A549 (cell line): ENCODE results near the gene GPSM1. TPM values are rescaled to one million over a fixed set of nuclear protein-coding genes. Genes with fewer than 3 reads are reported as not detected.

Experiments used
- ATAC-seq, 2 experiments: fragments of 200-7000 bp in 1 of 2; fragments of >200 bp in 1 of 2; cut with Nextera tagmentation in 1 of 2; cut with Tn5 transposase in 1 of 2; 3 replicates each; pipeline versions ENCODE4 v1.8.0 to v1.9.1; 2018 to 2020; ENCODE audit warnings: mild to moderate bottlenecking in 1 of 2, moderate library complexity in 1 of 2
- CTCF ChIA-PET: fragments of 300-600 bp; sonication (Branson Sonifier 250); formaldehyde crosslinking; extraction: SDS; loops from one replicate; lab custom pipeline; 2021; ENCODE audit warnings: antibody characterized with exemption, inconsistent platforms; lab: Yijun Ruan, JAX
- POLR2A ChIA-PET: fragments of 350-600 bp; formaldehyde crosslinking; extraction: SDS; loops from one replicate; lab custom pipeline; 2021; ENCODE audit warnings: antibody characterized with exemption, inconsistent platforms; lab: Yijun Ruan, JAX
- DNase-seq, 2 experiments: peaks; one replicate each; pipeline versions ENCODE4 v3.0.0 to v3.0.0-alpha.2; 2011 to 2016; ENCODE audit warnings: low read depth in 1 of 2, low spot score in 1 of 2
- FAIRE-seq: peaks from 2 replicates; lab custom pipeline; 2011; peaks lifted over from hg19 to GRCh38; lab: Jason Lieb, UNC
- H3K27ac ChIP-seq, 2 experiments: fragments of >200 bp; sonication (Bioruptor Twin); formaldehyde crosslinking; 3 replicates each; pipeline ENCODE4 v1.5.1; 2016 to 2017
- H3K4me1 ChIP-seq: fragments of >200 bp; sonication (Bioruptor Twin); formaldehyde crosslinking; 3 replicates; pipeline ENCODE4 v1.6.1; 2016
- H3K4me2 ChIP-seq: fragments of >200 bp; sonication (Bioruptor Twin); formaldehyde crosslinking; 3 replicates; pipeline ENCODE4 v1.6.1; 2016
- H3K4me3 ChIP-seq: fragments of >200 bp; sonication (Bioruptor Twin); formaldehyde crosslinking; 3 replicates; pipeline ENCODE4 v1.5.1; 2016
- H3K9me3 ChIP-seq: fragments of >200 bp; sonication (Bioruptor Twin); formaldehyde crosslinking; 3 replicates; pipeline ENCODE4 v1.6.1; 2016
- BCL3 ChIP-seq: fragments of >200 bp; sonication (Bioruptor Twin); formaldehyde crosslinking; IDR thresholded peaks from 3 replicates; pipeline ENCODE4 v1.6.1; 2016
- BHLHE40 ChIP-seq: IDR thresholded peaks from 2 replicates; pipeline ENCODE4 v1.6.1; 2012; ENCODE audit warnings: low read depth, low read length, inconsistent platforms
- CBX8 ChIP-seq: fragments of 200-600 bp; sonication (generic); IDR thresholded peaks from 2 replicates; pipeline ENCODE4 v1.6.1; 2016
- CHD4 ChIP-seq: fragments of 200-600 bp; sonication (generic); IDR thresholded peaks from 2 replicates; pipeline ENCODE4 v1.6.1; 2016; ENCODE audit warnings: antibody characterized with exemption, mild to moderate bottlenecking, borderline replicate concordance
- EHF ChIP-seq: fragments of 250-450 bp; sonication (Bioruptor Pico); IDR thresholded peaks from 2 replicates; pipeline ENCODE4 v1.5.0; 2020; ENCODE audit warnings: mild to moderate bottlenecking
- EHMT2 ChIP-seq: fragments of 200-600 bp; sonication (generic); IDR thresholded peaks from 2 replicates; pipeline ENCODE4 v1.6.1; 2016; ENCODE audit warnings: antibody characterized with exemption, low read depth, mild to moderate bottlenecking, moderate library complexity
- ESRRA ChIP-seq: fragments of 150-350 bp; IDR thresholded peaks from 2 replicates; pipeline ENCODE4 v1.6.1; 2014; ENCODE audit warnings: mild to moderate bottlenecking, low read length, borderline replicate concordance
- FOSL2 ChIP-seq, 2 experiments: fragments of 450-650 bp in 1 of 2; fragments of >200 bp in 1 of 2; sonication (Bioruptor Twin) in 1 of 2; formaldehyde crosslinking; IDR thresholded peaks; 2 replicates each; pipeline versions ENCODE4 v1.5.0 to v1.6.1; 2016 to 2020; ENCODE audit warnings: mild to moderate bottlenecking in 1 of 2, moderate library complexity in 1 of 2
- GATA3 ChIP-seq: IDR thresholded peaks from 2 replicates; pipeline ENCODE4 v1.6.1; 2012; ENCODE audit warnings: borderline replicate concordance
- HEYL ChIP-seq: fragments of 250-450 bp; sonication (Bioruptor Pico); IDR thresholded peaks from 2 replicates; pipeline ENCODE4 v1.8.0; 2021; ENCODE audit warnings: mild to moderate bottlenecking, moderate library complexity
- HMGXB4 ChIP-seq: fragments of 250-450 bp; sonication (Bioruptor Pico); IDR thresholded peaks from 2 replicates; pipeline ENCODE4 v1.5.0; 2021; ENCODE audit warnings: mild to moderate bottlenecking, moderate library complexity, borderline replicate concordance
- JUN ChIP-seq, 2 experiments: fragments of >200 bp; sonication (Bioruptor Twin); formaldehyde crosslinking; IDR thresholded peaks; 2 replicates in 1 of 2; 3 replicates in 1 of 2; pipeline ENCODE4 v1.6.1; 2016 to 2017
- KDM1A ChIP-seq: fragments of 200-600 bp; sonication (generic); IDR thresholded peaks from 2 replicates; pipeline ENCODE4 v1.6.1; 2016; ENCODE audit warnings: low read depth, mild to moderate bottlenecking
- MAZ ChIP-seq: fragments of 150-350 bp; IDR thresholded peaks from 2 replicates; pipeline ENCODE4 v1.6.1; 2014; ENCODE audit warnings: antibody characterized with exemption, low read depth, low read length, borderline replicate concordance
- NPAS2 ChIP-seq: fragments of 250-450 bp; sonication (Bioruptor Pico); IDR thresholded peaks from 2 replicates; pipeline ENCODE4 v1.8.0; 2022; ENCODE audit warnings: mild to moderate bottlenecking, moderate library complexity, borderline replicate concordance
- POLR2AphosphoS2 ChIP-seq: conservative IDR thresholded peaks from 2 replicates; pipeline ENCODE4 v1.6.1; 2012; ENCODE audit warnings: low read length, improper control_type of control experiment, inconsistent platforms
- RAD21 ChIP-seq, 2 experiments: fragments of >200 bp in 1 of 2; sonication (Bioruptor Twin) in 1 of 2; formaldehyde crosslinking in 1 of 2; IDR thresholded peaks in 1 of 2; conservative IDR thresholded peaks in 1 of 2; 2 replicates in 1 of 2; 3 replicates in 1 of 2; pipeline ENCODE4 v1.6.1; 2012 to 2018; ENCODE audit warnings: inconsistent platforms in 1 of 2
- SMC3 ChIP-seq: fragments of >200 bp; sonication (Bioruptor Twin); formaldehyde crosslinking; IDR thresholded peaks from 3 replicates; pipeline ENCODE4 v1.6.1; 2018; ENCODE audit warnings: inconsistent platforms
- TFCP2L1 ChIP-seq: fragments of 250-450 bp; sonication (Bioruptor Pico); IDR thresholded peaks from 2 replicates; pipeline ENCODE4 v1.5.0; 2021; ENCODE audit warnings: mild to moderate bottlenecking
- WGBS: methylation state at CpG from one replicate; pipeline ENCODE4 v1.1.6; 2017; ENCODE audit errors: missing lambda C conversion rate; 5-methylcytosine and 5-hydroxymethylcytosine counted together
- polyA plus RNA-seq, 4 experiments: library from polyadenylated mRNA; depleted of rRNA in 3 of 4; stranded (reverse); fragments of >200 nt; fragmentation: RNase III in 1 of 4; extraction: RNeasy Plus Mini Kit Qiagen cat#74134 plus additional on column Dnase treatment in 1 of 4; gene quantifications; 2 replicates in 3 of 4; 3 replicates in 1 of 4; pipeline ENCODE4 v1.2.3, GENCODE V29; 2011 to 2017

The GPSM1 gene
- polyA plus RNA-seq, 2 of the 4 experiments (the other 2 are of a cell fraction), result 2.1 to 8.8 TPM

- ChIA-PET CTCF (interaction anchor here (1.1 to 1.6 kb wide), 2 partner anchors 10 to 20 kb away, joined by 3 to 4 read pairs; no protein-coding TSS in a partner anchor), POLR2A (no interaction called here)
- DNase-seq (no peak), ATAC-seq (no peak)
- TF ChIP-seq BCL3, result no peak
- no peak for TF ChIP-seq NPAS2
- TF ChIP-seq CHD4, result no peak
- TF ChIP-seq BHLHE40, result no peak
- TF ChIP-seq HEYL (CRISPR knock-in tag), result no peak
- TF ChIP-seq, all 56 proteins: peak for 0
- WGBS, result 53% methylated on average over 9 of the region's 34 CpGs
- Histone ChIP-seq H3K9me3 (no peaks in the 10 kb centered on the region), H3K4me3 (no peak overlapping the region), H3K4me1 (no peaks in the 10 kb centered on the region), H3K27ac (no peak overlapping the region), H3K4me2 (no peak overlapping the region)
- FAIRE-seq, result no peak
Measured at GRCh38 chr9:136303066-136303824, 24.1 kb upstream of the GPSM1 start.

- H3K9me3 ChIP-seq, result no peaks in the 10 kb centered on the region
- POLR2A ChIA-PET, result no interaction called here
- no peak for DNase-seq
- TF ChIP-seq JUN (IDR thresholded peaks at IDR 0.05) (no peak), RAD21 (conservative IDR thresholded peaks at IDR 0.05 in 1 of 2, IDR thresholded peaks at IDR 0.05 in 1 of 2) (no peak), EHF (CRISPR knock-in tag) (no peak), GATA3 (no peak), EHMT2 (no peak), CHD4 (no peak), MAZ (no peak), KDM1A (no peak), TFCP2L1 (no peak), FOSL2 (IDR thresholded peaks at IDR 0.05) (no peak), FOSL2 (CRISPR knock-in tag; IDR thresholded peaks at IDR 0.05) (no peak), SMC3 (no peak), BCL3 (no peak), POLR2AphosphoS2 (no peak), ESRRA (no peak), HEYL (CRISPR knock-in tag) (no peak), CBX8 (no peak), HMGXB4 (no peak)
- ATAC-seq, result no peak
- H3K4me1 ChIP-seq, result no peaks in the 10 kb centered on the region
- CTCF ChIA-PET, result interaction anchor here (0.8 to 1.6 kb wide), 2 partner anchors 9 to 42 kb away, joined by 3 read pairs; no protein-coding TSS in a partner anchor
- no peak for FAIRE-seq
- WGBS, result 84% methylated on average over 21 of the region's 22 CpGs
- H3K27ac ChIP-seq, result no peak within 1 kb of the TSS
- no peak within 1 kb of the TSS for H3K4me2 ChIP-seq
- no peak within 1 kb of the TSS for H3K4me3 ChIP-seq
Measured at GRCh38 chr9:136303825-136304416, 23.4 kb upstream of the GPSM1 start, which contains the start of gene CCDC187. TSS of gene CCDC187 (minus strand) at chr9:136304094. CDS start at chr9:136303830, 264 bp downstream.
